HG02588 (cell line): Measurements from ENCODE around the gene TP53AIP1.
"Not testable (repeated sequence)": the region's sequence is repeated elsewhere in the genome, so short reads cannot be mapped to it uniquely, and the experiment has no call there.

Source experiments
- ATAC-seq: cut with Tn5 transposase; IDR thresholded peaks from one replicate; pipeline ENCODE4 v1.9.1; 2021; ENCODE audit warnings: mild to moderate bottlenecking, moderate library complexity; ENCODE audit not compliant: unreplicated experiment

The TP53AIP1 gene

GRCh38 chr11:128926437-128927107 is 16.1 kb downstream of the TP53AIP1 start:
- ATAC-seq = no peak

GRCh38 chr11:128926000-128926399 is 16.7 kb downstream of the TP53AIP1 start:
- ATAC-seq = no peak

GRCh38 chr11:128925250-128925600 is 17.4 kb downstream of the TP53AIP1 start:
- no peak for ATAC-seq

- ATAC-seq = no peak
Measured at GRCh38 chr11:128924510-128925249, 18.0 kb downstream of the TP53AIP1 start.

GRCh38 chr11:128924104-128924503 is 18.6 kb downstream of the TP53AIP1 start:
- ATAC-seq = no peak

GRCh38 chr11:128921793-128922192 is 20.9 kb downstream of the TP53AIP1 start:
- no peak for ATAC-seq

GRCh38 chr11:128920666-128921065 is 22.0 kb downstream of the TP53AIP1 start:
- no peak for ATAC-seq

GRCh38 chr11:128919635-128920034 is 23.0 kb downstream of the TP53AIP1 start:
- ATAC-seq = not testable (repeated sequence)

GRCh38 chr11:128919216-128919615 is 23.5 kb downstream of the TP53AIP1 start:
- ATAC-seq = no peak

- no peak for ATAC-seq
Measured at GRCh38 chr11:128917144-128917724, 25.4 kb downstream of the TP53AIP1 start.

GRCh38 chr11:128916681-128917080 is 26.0 kb downstream of the TP53AIP1 start:
- no peak for ATAC-seq

GRCh38 chr11:128916037-128916572 is 26.6 kb downstream of the TP53AIP1 start:
- ATAC-seq = no peak

GRCh38 chr11:128915149-128915521 is 27.5 kb downstream of the TP53AIP1 start:
- ATAC-seq = no peak

GRCh38 chr11:128914216-128915148 is 28.2 kb downstream of the TP53AIP1 start:
- ATAC-seq = no peak

GRCh38 chr11:128913806-128914205 is 28.9 kb downstream of the TP53AIP1 start:
- ATAC-seq = no peak

- ATAC-seq = no peak
Measured at GRCh38 chr11:128911701-128912100, 31.0 kb downstream of the TP53AIP1 start.

GRCh38 chr11:128911239-128911638 is 31.4 kb downstream of the TP53AIP1 start:
- no peak for ATAC-seq

GRCh38 chr11:128910576-128910975 is 32.1 kb downstream of the TP53AIP1 start:
- no peak for ATAC-seq

- ATAC-seq = no peak
Measured at GRCh38 chr11:128909438-128910125, 33.1 kb downstream of the TP53AIP1 start.
